ENCODE measurements around the gene CNIH1.
"Not testable (repeated sequence)": the region's sequence is repeated elsewhere in the genome, so short reads cannot be mapped to it uniquely, and the experiment has no call there.

- not testable (repeated sequence) for TF ChIP-seq KLF12 (CRISPR knock-in tag; IDR thresholded peaks at IDR 0.05; ENCODE audit: borderline replicate concordance); JUND (CRISPR knock-in tag; IDR thresholded peaks at IDR 0.05); FOXJ3 (CRISPR knock-in tag; IDR thresholded peaks at IDR 0.05; ENCODE audit: borderline replicate concordance); ZNF792 (CRISPR knock-in tag; IDR thresholded peaks at IDR 0.05); SMARCE1 (IDR thresholded peaks at IDR 0.05; ENCODE audit: borderline replicate concordance); SALL2 (CRISPR knock-in tag; IDR thresholded peaks at IDR 0.05); IKZF1 (IDR thresholded peaks at IDR 0.05)
- TF ChIP-seq, protein P1, sequence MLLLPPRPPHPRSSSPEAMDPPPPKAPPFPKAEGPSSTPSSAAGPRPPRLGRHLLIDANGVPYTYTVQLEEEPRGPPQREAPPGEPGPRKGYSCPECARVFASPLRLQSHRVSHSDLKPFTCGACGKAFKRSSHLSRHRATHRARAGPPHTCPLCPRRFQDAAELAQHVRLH (CRISPR knock-in tag; IDR thresholded peaks at IDR 0.05; ENCODE audit: borderline replicate concordance, low read depth) = not testable (repeated sequence)
Measured at GRCh38 chr14:54392986-54393884, 47.9 kb downstream of the CNIH1 start.

Measured in HepG2 (cell line).